Skeletal muscle tissue (tissue), 4 donors: ENCODE results near the gene EFCAB12. TPM values are rescaled to one million over a fixed set of nuclear protein-coding genes. Genes with fewer than 3 reads are reported as not detected.

Source experiments
- H3K27ac ChIP-seq: one replicate; pipeline ENCODE4 v1.7.0; 2013; ENCODE audit warnings: mild to moderate bottlenecking, low read depth, low read length, inconsistent platforms
- H3K27me3 ChIP-seq, 3 donors: one replicate each; pipeline ENCODE4 v1.7.0; 2013; ENCODE audit warnings: low read length in 3 of 3; ENCODE audit not compliant: control insufficient read depth in 3 of 3, insufficient read depth in 3 of 3
- H3K36me3 ChIP-seq, 3 donors: one replicate each; pipeline ENCODE4 v1.7.0; 2013; ENCODE audit warnings: low read length in 3 of 3; ENCODE audit not compliant: control insufficient read depth in 3 of 3, insufficient read depth in 3 of 3
- H3K4me1 ChIP-seq, 3 donors: one replicate each; pipeline ENCODE4 v1.7.0; 2013; ENCODE audit warnings: low read length in 3 of 3, mild to moderate bottlenecking in 3 of 3; ENCODE audit not compliant: control insufficient read depth in 3 of 3, insufficient read depth in 3 of 3
- H3K4me3 ChIP-seq, 3 donors: one replicate each; pipeline ENCODE4 v1.7.0; 2013; ENCODE audit warnings: low read length in 3 of 3
- H3K9ac ChIP-seq, 3 donors: one replicate each; pipeline ENCODE4 v1.7.0; 2013; ENCODE audit warnings: low read length in 3 of 3, mild to moderate bottlenecking in 3 of 3, moderate library complexity in 2 of 3, low read depth in 1 of 3
- H3K9me3 ChIP-seq, 3 donors: one replicate each; pipeline ENCODE4 v1.7.0; 2013; ENCODE audit warnings: low read length in 3 of 3; ENCODE audit not compliant: control insufficient read depth in 3 of 3
- total RNA-seq: library from RNA; depleted of rRNA; stranded (reverse); fragments of >200 nt; gene quantifications from one replicate; pipeline ENCODE4 v1.2.3, GENCODE V29; 2014
- donor health status: Osteomylitis.

The EFCAB12 gene
- total RNA-seq, 1 donor from 2014 or later, result not detected

- H3K4me1 ChIP-seq, result peaks cover 2 to 5% (median 2%) of the 10 kb centered on the region in 3 donors
- no peaks in the 10 kb centered on the region for H3K27me3 ChIP-seq
- no peaks in the 10 kb centered on the region for H3K9me3 ChIP-seq
- H3K9ac ChIP-seq, result no peak overlapping the region
- H3K4me3 ChIP-seq, result no peak overlapping the region
- H3K36me3 ChIP-seq, result peaks cover 0 to 2% (median 0%) of the 10 kb centered on the region in 3 donors
- no peak overlapping the region for H3K27ac ChIP-seq
These were observed 48.7 kb downstream of the EFCAB12 start for GRCh38 chr3:129379582-129380358.

- no peak overlapping the region for H3K9ac ChIP-seq
- H3K4me3 ChIP-seq, result no peak overlapping the region
- no peak overlapping the region for H3K27ac ChIP-seq
- no peaks in the 10 kb centered on the region for H3K27me3 ChIP-seq
- H3K9me3 ChIP-seq, result no peaks in the 10 kb centered on the region
- H3K36me3 ChIP-seq, result peaks cover 0 to 2% (median 0%) of the 10 kb centered on the region in 3 donors
- H3K4me1 ChIP-seq, result peaks cover 2 to 5% (median 2%) of the 10 kb centered on the region in 3 donors
These were observed 49.5 kb downstream of the EFCAB12 start for GRCh38 chr3:129378949-129379348.

GRCh38 chr3:129377615-129378014 lies 50.8 kb downstream of the EFCAB12 start:
- no peaks in the 10 kb centered on the region for H3K9me3 ChIP-seq

GRCh38 chr3:129375099-129375498 lies 53.3 kb downstream of the EFCAB12 start:
- Histone ChIP-seq H3K9me3 (no peaks in the 10 kb centered on the region), H3K4me1 (no peaks in the 10 kb centered on the region), H3K27me3 (peaks cover 0 to 2% (median 1%) of the 10 kb centered on the region in 3 donors), H3K36me3 (peaks cover 0 to 2% (median 0%) of the 10 kb centered on the region in 3 donors), H3K9ac (no peak overlapping the region), H3K27ac (no peak overlapping the region), H3K4me3 (no peak overlapping the region)

More at GRCh38 chr3:129377615-129378014, 50.8 kb downstream of the EFCAB12 start:
- Histone ChIP-seq H3K27ac (no peak overlapping the region), H3K36me3 (peaks cover 0 to 2% (median 0%) of the 10 kb centered on the region in 3 donors), H3K4me3 (no peak overlapping the region), H3K9ac (no peak overlapping the region), H3K27me3 (no peaks in the 10 kb centered on the region), H3K4me1 (peaks cover 0 to 5% (median 2%) of the 10 kb centered on the region in 3 donors)

- H3K27me3 ChIP-seq, result peaks cover 5 to 11% (median 11%) of the 10 kb centered on the region in 3 donors
- H3K4me1 ChIP-seq, result peaks cover 0 to 9% (median 3%) of the 10 kb centered on the region in 3 donors
- H3K36me3 ChIP-seq, result peaks cover 0 to 2% (median 0%) of the 10 kb centered on the region in 3 donors
- H3K9ac ChIP-seq, result no peak overlapping the region
- H3K27ac ChIP-seq, result no peak overlapping the region
- no peaks in the 10 kb centered on the region for H3K9me3 ChIP-seq
- no peak overlapping the region for H3K4me3 ChIP-seq
These were observed 57.2 kb downstream of the EFCAB12 start for GRCh38 chr3:129371041-129371826.

GRCh38 chr3:129370248-129370964 lies 58.0 kb downstream of the EFCAB12 start:
- Histone ChIP-seq H3K4me1 (peaks cover 0 to 18% (median 7%) of the 10 kb centered on the region in 3 donors), H3K36me3 (peaks cover 0 to under 1% (median 0%) of the 10 kb centered on the region in 3 donors), H3K27me3 (peaks cover 6 to 14% (median 11%) of the 10 kb centered on the region in 3 donors), H3K27ac (no peak overlapping the region), H3K9ac (no peak overlapping the region), H3K4me3 (no peak overlapping the region), H3K9me3 (no peaks in the 10 kb centered on the region)

GRCh38 chr3:129369711-129370110 lies 58.7 kb downstream of the EFCAB12 start:
- Histone ChIP-seq H3K27ac (no peak overlapping the region), H3K4me3 (no peak overlapping the region), H3K9me3 (no peaks in the 10 kb centered on the region), H3K9ac (no peak overlapping the region), H3K27me3 (peaks cover 6 to 14% (median 11%) of the 10 kb centered on the region in 3 donors), H3K36me3 (no peaks in the 10 kb centered on the region), H3K4me1 (peaks cover 0 to 18% (median 7%) of the 10 kb centered on the region in 3 donors)

- Histone ChIP-seq H3K27me3 (peaks cover 6 to 14% (median 11%) of the 10 kb centered on the region in 3 donors), H3K9me3 (no peaks in the 10 kb centered on the region), H3K4me3 (no peak overlapping the region), H3K36me3 (no peaks in the 10 kb centered on the region), H3K9ac (no peak overlapping the region), H3K4me1 (peaks cover 0 to 18% (median 7%) of the 10 kb centered on the region in 3 donors), H3K27ac (no peak overlapping the region)
These were observed 60.6 kb downstream of the EFCAB12 start for GRCh38 chr3:129367821-129368220.

- Histone ChIP-seq H3K27me3 (peaks cover 6 to 14% (median 11%) of the 10 kb centered on the region in 3 donors), H3K4me1 (peaks cover 0 to 18% (median 7%) of the 10 kb centered on the region in 3 donors), H3K4me3 (no peak overlapping the region), H3K9me3 (no peaks in the 10 kb centered on the region), H3K9ac (peak overlapping the region in 1 of 3 donors; percentile 40), H3K36me3 (no peaks in the 10 kb centered on the region), H3K27ac (no peak overlapping the region)
These were observed 62.1 kb downstream of the EFCAB12 start for GRCh38 chr3:129366312-129366831.
